ENCODE measurements around the gene SYNPO2.
"Not testable (repeated sequence)": the region's sequence is repeated elsewhere in the genome, so short reads cannot be mapped to it uniquely, and the experiment has no call there.

Gene SYNPO2

DNA sequence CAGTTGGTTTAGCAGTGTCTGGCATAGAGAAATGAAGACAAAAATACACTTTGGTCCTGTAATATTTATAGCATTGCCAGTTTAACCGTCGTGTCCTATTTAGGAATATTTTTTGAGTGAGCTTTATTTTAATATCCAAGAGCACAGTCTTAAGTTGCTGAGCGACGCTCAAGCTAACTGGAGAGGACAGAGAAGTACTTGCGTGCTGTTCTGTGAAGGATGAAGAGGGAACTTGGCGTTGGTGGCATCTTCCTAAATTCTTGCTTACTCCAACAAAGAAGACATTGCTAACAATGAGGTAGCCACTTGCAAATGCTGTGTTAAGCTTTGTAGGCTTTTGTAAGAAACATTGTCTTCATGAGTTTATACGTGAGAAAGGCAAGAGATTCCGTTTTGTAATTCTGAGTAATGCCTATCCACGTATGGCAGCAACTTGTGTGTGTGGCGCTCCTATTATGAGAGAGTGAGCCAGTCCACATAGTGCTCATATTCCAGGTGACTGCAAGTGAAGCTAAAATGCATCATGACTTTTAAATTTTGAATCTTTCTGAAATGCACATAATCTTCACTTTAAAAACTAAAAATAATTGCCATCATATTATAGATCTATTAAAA lies 50.6 kb downstream of the SYNPO2 start:
- DNase-seq: no peak

DNA sequence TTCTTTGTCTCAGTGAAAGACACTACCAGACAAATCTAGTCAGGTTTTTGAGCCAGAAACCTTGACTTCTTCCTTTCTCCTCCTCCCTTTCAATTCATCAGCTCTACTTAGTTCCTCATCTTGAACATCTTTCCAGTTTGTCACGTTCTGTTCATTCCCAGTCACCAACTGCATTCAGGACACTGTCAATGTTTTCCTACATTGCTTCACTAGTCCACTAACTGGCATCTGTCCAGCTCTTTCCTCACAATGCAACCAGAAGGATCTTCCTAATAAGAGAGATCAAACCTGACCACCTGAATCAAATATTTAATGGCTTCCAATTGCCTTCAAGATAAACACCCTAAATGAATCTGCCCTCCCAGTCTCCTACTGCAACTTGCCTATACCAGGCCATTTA lies 52.5 kb downstream of the SYNPO2 start:
- no peak for DNase-seq

DNA sequence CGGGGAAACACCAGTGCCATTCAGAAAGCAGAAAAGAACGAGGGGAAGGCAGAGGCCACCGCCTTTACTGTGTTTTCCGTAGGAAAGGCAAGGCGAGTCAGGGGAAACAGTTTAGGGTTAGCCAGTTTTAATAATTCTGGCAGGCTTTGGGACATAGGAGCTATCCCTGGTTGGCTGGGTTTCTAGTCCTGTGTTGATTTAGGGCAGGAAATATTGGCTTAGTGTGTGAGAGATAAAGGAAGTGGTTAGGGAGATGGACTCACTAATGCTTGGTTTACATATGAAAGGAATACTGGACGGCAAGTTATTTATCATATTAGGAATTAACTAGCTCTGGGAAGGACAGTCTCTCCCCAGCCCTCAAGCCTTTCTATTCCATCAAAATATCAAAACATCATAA lies 53.1 kb downstream of the SYNPO2 start:
- no peak for DNase-seq

DNA sequence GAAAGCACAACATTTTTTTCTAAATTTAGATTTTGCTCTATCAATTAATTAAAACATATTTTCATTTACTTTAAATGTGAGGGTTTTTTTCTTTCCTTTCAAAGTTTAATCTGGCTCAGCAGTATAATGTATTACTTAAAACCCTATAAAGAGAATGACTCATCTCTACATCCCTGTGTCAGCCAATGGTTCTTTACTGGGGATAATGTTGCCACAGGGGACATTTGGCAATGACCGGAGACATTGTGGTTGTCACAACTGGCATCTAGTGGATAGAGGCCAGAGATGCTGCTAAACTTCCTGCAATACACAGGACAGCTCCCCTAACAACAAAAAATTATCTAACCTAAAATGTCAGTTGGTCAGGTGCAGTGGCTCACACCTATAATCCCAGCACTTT lies 53.8 kb downstream of the SYNPO2 start:
- DNase-seq: no peak

- DNase-seq: no peak
These were observed 58.4 kb downstream of the SYNPO2 start for GRCh38 chr4:118947095-118947494.

DNA sequence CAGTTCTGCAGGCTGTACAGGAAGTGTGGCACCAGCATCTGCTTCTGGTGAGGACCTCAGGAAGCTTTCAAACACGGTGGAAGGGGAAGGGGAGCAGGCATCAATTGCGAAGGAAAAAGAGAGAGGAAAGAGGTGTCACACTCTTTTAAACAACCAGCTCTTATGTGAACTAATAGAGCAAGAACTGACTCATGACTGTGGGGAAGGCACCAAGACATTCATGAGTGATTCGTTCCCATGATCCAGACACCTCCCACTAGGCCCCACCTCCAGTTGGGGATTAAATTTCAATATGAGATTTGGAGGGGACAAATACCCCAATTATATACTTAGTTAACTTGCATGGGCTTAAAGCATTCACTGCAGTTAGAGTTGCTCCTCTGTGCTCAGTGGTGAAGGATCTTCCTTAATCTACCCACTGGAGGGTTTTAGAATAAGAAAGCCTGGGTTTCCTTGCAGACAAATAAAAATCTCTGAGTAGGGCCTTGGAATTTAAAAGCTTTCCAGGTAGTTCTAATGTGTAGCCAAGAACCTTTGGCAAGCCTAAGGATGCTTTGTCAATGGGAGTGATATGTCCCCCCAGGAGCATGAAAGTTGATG lies 60.0 kb downstream of the SYNPO2 start:
- DNase-seq: no peak

- DNase-seq: no peak
These were observed 61.6 kb downstream of the SYNPO2 start for GRCh38 chr4:118950224-118950623.

- no peak for DNase-seq
These were observed 62.4 kb downstream of the SYNPO2 start for GRCh38 chr4:118950929-118951570.

GRCh38 chr4:118953276-118953675 lies 64.6 kb downstream of the SYNPO2 start:
- no peak for DNase-seq

DNA sequence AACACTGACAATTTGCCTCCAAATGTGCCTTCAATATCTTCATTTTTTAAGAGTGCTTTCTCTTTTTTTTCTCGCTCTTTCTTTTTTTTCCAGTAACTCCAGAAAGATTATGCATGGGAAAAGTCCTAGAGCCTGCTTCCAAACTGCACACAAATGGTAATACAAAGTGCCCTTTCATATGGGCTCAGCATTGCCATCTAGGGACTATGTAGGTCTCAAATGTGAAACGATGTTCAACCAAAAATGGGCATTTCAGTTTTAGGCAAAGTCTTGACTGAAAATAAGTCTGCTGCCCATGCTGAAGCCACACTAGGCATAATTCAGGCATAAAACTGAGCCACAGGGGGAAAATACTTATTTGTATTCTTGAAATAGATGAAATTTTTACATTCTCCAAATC lies 65.6 kb downstream of the SYNPO2 start:
- DNase-seq: no peak

GRCh38 chr4:118955515-118955914 lies 66.9 kb downstream of the SYNPO2 start:
- DNase-seq: no peak

DNA sequence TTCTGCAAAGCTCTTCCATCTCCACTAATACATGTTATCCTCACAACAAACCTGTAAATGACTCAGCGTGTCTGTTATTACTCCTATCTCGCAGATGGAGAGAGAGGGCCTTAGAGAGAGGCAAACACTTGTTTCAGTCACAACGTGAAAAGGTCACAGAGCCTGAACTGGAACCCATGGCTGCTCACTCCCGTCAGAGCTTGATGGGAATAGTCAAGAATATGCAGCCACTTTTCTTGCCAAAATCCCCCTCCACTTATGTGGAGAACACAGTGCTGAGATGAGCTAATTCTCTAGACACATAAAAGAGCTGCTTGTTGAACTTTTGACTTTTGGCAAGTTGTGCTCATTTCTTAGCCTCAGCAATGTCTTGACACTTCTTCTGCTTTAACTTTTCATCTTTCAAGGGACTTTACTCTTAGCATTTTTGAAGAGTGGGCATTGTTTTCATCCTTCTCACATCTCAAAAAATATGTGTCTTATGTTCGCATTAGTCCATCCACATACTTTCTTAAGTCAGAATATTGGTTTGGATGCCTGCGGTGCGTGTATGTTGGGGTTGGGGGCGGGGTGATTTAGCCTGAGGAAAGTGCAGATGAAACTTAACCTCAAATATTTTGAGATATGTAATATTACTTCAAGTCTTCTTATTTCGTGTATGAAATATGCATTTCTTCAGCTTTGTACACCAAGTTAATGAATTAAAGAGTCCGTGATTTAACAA lies 69.2 kb downstream of the SYNPO2 start:
- DNase-seq: no peak

DNA sequence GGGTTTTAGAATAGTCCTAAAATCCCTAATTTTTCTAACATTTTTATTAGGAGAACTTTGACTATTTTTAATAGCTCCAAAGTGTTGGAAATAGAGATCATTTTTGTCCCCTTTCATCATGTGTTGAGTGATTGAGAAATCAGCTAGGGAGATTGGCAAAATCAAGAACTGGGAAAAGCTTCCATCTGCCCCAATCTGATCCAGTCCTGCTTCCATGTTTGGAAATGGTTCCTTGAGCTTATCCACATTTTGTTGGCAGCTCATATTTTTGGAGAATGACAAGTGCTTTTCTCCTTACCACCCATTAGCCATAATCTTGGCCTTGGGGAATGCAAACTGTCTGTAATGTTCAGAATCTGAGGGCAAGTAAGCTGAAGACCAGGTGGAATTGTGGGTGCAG lies 73.9 kb downstream of the SYNPO2 start:
- no peak for DNase-seq

DNA sequence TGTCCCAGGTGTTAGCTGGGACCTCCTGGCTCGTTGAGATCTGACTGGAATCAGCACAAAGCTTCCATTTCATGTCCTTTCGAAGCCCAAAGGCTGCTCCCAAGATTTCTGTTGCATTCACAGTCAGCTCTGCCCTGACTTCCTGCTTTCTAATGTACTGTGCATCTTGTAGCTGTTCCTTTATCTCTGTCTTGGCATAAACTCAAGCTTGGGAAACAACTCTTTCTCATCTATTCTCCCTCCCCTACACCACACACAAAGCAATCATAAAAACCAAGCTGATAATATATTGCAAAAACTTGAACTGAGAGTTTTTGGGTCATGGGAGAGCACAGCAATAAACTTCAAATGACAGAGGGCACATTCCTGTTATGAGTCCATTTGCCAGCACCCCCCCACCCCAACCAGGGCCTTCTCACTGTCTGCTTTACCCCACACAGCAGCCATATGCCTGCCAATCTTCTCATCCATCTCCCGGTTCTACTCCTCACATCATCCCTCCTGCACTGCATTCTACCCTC lies 76.3 kb downstream of the SYNPO2 start:
- DNase-seq: no peak

DNA sequence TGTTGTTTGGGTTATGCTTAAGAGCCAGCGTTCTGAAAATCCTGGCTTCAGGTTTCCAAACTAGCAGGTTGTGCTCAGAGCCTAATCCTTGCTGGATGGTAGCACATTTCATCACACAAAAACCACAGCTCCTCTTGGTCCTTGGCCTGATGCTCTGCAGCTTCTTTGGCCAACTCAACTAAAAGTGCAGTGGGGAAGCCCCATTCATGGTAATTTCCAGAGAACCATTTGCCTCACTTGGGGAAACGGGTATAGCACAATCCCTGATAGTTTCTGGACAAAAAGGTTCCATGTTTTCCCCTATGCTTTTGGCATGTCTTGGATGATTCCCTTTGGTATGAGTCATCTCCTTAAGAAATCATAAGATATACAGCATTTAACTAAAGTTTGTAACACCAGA lies 78.7 kb downstream of the SYNPO2 start:
- DNase-seq: no peak

- no peak for DNase-seq
These were observed 79.4 kb downstream of the SYNPO2 start for GRCh38 chr4:118968005-118968404.

- DNase-seq: no peak
These were observed 80.2 kb downstream of the SYNPO2 start for GRCh38 chr4:118968813-118969212.

DNA sequence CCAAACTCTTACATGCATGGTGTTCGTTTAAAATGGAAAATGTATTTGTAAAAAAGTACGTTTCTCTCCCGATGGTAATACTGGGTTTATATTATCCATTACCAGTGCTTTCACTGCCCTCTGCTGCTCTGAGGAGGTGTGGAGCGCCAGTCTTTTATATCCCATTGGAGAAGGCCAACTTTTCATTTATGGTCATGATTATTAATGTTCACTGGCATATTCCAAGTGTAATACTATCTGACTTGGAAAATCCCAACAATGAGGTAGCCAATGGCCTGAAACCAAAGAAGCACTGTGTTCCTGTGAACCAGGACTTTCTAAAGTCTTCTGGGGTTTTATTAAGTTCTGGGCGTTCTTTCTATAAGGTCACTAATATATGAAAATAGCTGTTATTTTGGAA lies 80.7 kb downstream of the SYNPO2 start:
- DNase-seq: no peak

DNA sequence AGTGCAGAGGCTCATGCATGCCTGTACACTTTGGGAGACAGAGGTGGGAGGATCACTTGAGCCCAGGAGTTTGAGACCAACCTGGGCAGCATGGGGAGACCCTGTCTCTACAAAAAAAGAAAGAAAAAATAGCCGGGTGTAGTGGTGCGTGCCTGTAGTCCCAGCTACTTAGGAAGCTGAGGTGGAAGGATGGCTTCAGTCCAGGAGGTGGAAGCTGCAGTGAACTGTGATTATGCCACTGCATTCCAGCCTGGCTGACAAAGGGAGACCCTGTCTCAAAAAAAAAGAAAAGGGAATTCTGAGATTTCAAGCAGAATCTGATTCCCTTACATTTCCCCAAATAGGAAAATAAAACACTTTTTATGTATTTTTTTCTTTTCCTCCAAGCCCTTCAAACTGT lies 83.5 kb downstream of the SYNPO2 start:
- no peak for DNase-seq

DNA sequence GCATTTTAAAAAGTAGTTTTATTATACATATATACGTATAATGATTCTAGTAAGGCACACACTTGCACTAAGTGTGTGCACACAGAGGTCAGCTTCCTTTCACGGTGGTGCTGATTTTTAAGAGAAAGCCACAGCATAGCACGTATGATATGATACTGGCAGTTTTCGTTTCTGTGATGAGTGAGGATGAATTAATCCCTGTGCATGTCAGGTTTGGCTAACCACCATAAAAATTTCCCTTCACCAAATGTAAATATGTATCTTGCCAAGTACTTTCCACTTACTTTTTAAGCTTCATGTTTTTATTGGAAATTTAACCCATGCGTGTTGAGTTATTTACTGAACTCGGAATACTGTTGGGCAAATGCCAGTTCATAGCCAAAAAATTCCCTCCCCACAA lies 84.6 kb downstream of the SYNPO2 start:
- DNase-seq: no peak

DNA sequence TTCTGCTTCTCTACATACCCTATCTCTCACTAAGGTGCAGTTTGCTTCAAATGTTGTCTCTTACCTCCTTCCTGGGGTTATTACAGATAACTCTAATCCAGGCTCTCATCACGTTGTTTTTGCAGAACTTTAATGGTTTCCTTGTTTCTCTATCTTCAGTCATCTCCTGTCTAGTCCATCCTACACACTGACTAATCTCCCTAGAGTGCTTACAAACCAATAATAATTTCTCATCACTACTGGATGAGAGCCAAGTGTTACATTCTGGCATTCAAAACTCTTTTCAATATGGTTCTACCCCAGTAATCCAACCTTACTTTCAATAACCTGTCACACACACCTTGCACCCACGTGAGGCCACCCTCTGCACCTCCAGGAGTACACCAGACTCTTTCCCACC lies 86.1 kb downstream of the SYNPO2 start:
- no peak for DNase-seq

DNA sequence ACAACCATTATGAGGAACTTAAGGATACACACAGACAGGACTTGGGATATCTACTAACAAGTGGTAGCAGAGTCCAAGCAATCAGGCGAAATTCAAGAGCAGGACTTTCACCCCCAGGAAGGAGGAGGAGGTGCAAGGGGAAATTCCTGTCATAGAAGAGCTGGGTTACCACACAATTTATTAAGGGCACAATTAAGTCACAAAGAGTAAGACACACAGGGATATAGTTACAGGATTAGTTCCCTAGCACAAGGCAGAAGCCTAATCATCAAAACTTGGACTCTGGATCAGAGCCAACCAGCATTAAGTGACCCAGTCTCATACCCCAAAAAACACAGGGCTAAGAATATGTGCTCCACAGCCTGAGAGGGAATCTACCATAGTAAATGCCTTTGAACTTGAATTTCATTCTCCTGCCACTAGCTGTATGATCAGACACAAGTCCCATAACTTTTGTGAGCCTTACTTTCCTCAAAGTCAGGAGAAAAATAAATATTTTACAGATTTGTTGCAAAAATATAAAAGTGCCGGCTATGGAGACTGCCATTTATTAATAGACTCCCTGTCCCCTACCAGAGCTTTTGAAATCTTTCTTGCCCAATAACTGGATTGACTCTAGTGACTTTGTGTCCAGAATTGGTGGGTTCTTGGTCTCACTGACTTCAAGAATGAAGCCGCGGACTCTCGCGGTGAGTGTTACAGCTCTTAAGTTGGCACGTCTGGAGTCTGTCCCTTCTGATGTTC lies 87.0 kb downstream of the SYNPO2 start:
- no peak for DNase-seq

DNA sequence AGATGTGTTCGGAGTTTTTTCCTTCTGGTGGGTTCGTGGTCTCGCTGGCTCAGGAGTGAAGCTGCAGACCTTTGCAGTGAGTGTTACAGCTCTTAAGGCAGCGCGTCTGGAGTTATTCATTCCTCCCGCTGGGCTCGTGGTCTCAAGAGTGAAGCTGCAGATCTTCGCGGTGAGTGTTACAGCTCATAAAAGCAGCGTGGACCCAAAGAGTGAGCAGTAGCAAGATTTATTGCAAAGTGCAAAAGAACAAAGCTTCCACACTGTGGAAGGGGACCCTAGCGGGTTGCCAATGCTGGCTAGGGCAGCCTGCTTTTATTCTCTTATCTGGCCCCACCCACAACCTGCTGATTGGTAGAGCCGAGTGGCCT lies 87.5 kb downstream of the SYNPO2 start:
- not testable (repeated sequence) for DNase-seq
